Activated CD8-positive, alpha-beta T cell treated with anti-CD3 and anti-CD28 coated beads for 36 hours (primary cell): Measurements from ENCODE around the gene ITLN2. TPM values are rescaled to one million over a fixed set of nuclear protein-coding genes. Genes with fewer than 3 reads are reported as not detected.
"Not testable (repeated sequence)": the region's sequence is repeated elsewhere in the genome, so short reads cannot be mapped to it uniquely, and the experiment has no call there.

Experiments used
- ATAC-seq: fragments of 200-7000 bp; cut with Tn5 transposase; one replicate; pipeline ENCODE4 v1.10.0; 2021; ENCODE audit warnings: mild to moderate bottlenecking, moderate library complexity
- CTCF ChIA-PET: fragments of 350-600 bp; sonication (Branson Sonifier 250); formaldehyde crosslinking; loops from one replicate; lab custom pipeline; 2021; ENCODE audit warnings: antibody characterized with exemption; lab: Charles Lee
- POLR2A ChIA-PET: fragments of 350-600 bp; sonication (Branson Sonifier 250); formaldehyde crosslinking; loops from one replicate; lab custom pipeline; 2021; ENCODE audit warnings: antibody characterized with exemption; lab: Charles Lee
- DNase-seq: peaks from one replicate; pipeline ENCODE4 v3.0.0-alpha.2; 2020
- H3K27ac Mint-ChIP-seq: one replicate; pipeline ENCODE4 v1.8.0; 2021; ENCODE audit warnings: mild to moderate bottlenecking, mixed read lengths
- H3K27me3 Mint-ChIP-seq: one replicate; pipeline ENCODE4 v1.8.0; 2021; ENCODE audit warnings: mixed read lengths
- H3K36me3 Mint-ChIP-seq: one replicate; pipeline ENCODE4 v1.8.0; 2021; ENCODE audit warnings: low read depth, mixed read lengths
- H3K4me1 Mint-ChIP-seq: one replicate; pipeline ENCODE4 v1.8.0; 2021; ENCODE audit warnings: low read depth, mixed read lengths
- H3K4me3 Mint-ChIP-seq: one replicate; pipeline ENCODE4 v1.8.0; 2021; ENCODE audit warnings: mild to moderate bottlenecking, moderate library complexity, mixed read lengths
- H3K9me3 Mint-ChIP-seq: one replicate; pipeline ENCODE4 v1.8.0; 2021; ENCODE audit warnings: mixed read lengths
- CTCF ChIP-seq: fragments of 200-600 bp; IDR thresholded peaks from one replicate; pipeline ENCODE4 v1.8.0; 2022; ENCODE audit warnings: antibody characterized with exemption, mild to moderate bottlenecking
- intact Hi-C: fragments of 100-400 bp; cut with micrococcal nuclease; formaldehyde crosslinking; loops from one replicate; pipeline ENCODE4 v1.10.0; 2022
- total RNA-seq, 2 experiments: library from RNA; stranded (reverse); gene quantifications; one replicate each; pipeline ENCODE4 v1.2.3, GENCODE V29; 2021

Gene ITLN2
- total RNA-seq, 2 experiments from 2014 or later, result not detected

- ChIA-PET POLR2A (no interaction called here), CTCF (no interaction called here)
- H3K27me3 Mint-ChIP-seq, result peaks cover 2% of the 10 kb centered on the region
- ATAC-seq, result no peak
- no peak overlapping the region for H3K4me3 Mint-ChIP-seq
- no peak overlapping the region for H3K27ac Mint-ChIP-seq
- no peak for TF ChIP-seq CTCF
- H3K36me3 Mint-ChIP-seq, result no peaks in the 10 kb centered on the region
- no peak for DNase-seq
- intact Hi-C loops, result no loop called here
- no peaks in the 10 kb centered on the region for H3K9me3 Mint-ChIP-seq
- H3K4me1 Mint-ChIP-seq, result no peaks in the 10 kb centered on the region
Observed at GRCh38 chr1:160901768-160902167, 52.8 kb downstream of the ITLN2 start.

- CTCF ChIA-PET, H3K36me3 Mint-ChIP-seq, H3K4me1 Mint-ChIP-seq, intact Hi-C loops, ATAC-seq, H3K27ac Mint-ChIP-seq, POLR2A ChIA-PET, H3K9me3 Mint-ChIP-seq, DNase-seq, H3K27me3 Mint-ChIP-seq, H3K4me3 Mint-ChIP-seq: not testable (repeated sequence)
Observed at GRCh38 chr1:160900683-160901082, 53.9 kb downstream of the ITLN2 start.

Other genes with a start within 250 kb of the ITLN2 start
- gene CD48, start 243.0 kb downstream of the ITLN2 start, total RNA-seq, result 100 to 1,000 TPM; 379 to 388 TPM
- 10 to 100 TPM; 90.0 to 93.5 TPM for gene SLAMF7, start 215.6 kb downstream of the ITLN2 start, total RNA-seq
- 10 to 100 TPM; 19.1 to 19.5 TPM for gene LY9, start 158.6 kb downstream of the ITLN2 start, total RNA-seq
- gene CD244, start 91.9 kb downstream of the ITLN2 start, total RNA-seq, result 1 to 10 TPM; 1.4 to 1.8 TPM
- gene ITLN1, start 69.6 kb downstream of the ITLN2 start, total RNA-seq, result not detected
- gene F11R, start 66.3 kb upstream of the ITLN2 start, total RNA-seq, result 10 to 100 TPM; 19.0 to 20.9 TPM
- 10 to 100 TPM; 70.8 to 78.7 TPM for gene TSTD1, start 84.2 kb upstream of the ITLN2 start, total RNA-seq
- 10 to 100 TPM; 50.0 to 52.1 TPM for gene USF1, start 91.2 kb upstream of the ITLN2 start, total RNA-seq
- 100 to 1,000 TPM; 174 to 175 TPM for gene ARHGAP30, start 115.1 kb upstream of the ITLN2 start, total RNA-seq
- gene NECTIN4, start 134.7 kb upstream of the ITLN2 start, total RNA-seq, result not detected
- under 1 TPM in 1 of 2 experiments, not detected in 1; 0.43 TPM for gene KLHDC9, start 143.6 kb upstream of the ITLN2 start, total RNA-seq
- 100 to 1,000 TPM; 137 to 144 TPM for gene PFDN2, start 163.2 kb upstream of the ITLN2 start, total RNA-seq
- 10 to 100 TPM; 38.5 to 40.0 TPM for gene NIT1, start 163.3 kb upstream of the ITLN2 start, total RNA-seq
- gene DEDD, start 177.9 kb upstream of the ITLN2 start, total RNA-seq, result 10 to 100 TPM; 30.4 to 37.0 TPM
- gene UFC1, start 199.2 kb upstream of the ITLN2 start, total RNA-seq, result 10 to 100 TPM; 81.2 to 84.1 TPM
- 10 to 100 TPM; 24.4 to 26.7 TPM for gene USP21, start 204.7 kb upstream of the ITLN2 start, total RNA-seq
- 10 to 100 TPM; 24.4 to 24.9 TPM for gene PPOX, start 211.6 kb upstream of the ITLN2 start, total RNA-seq
- 10 to 100 TPM; 39.9 to 40.8 TPM for gene B4GALT3, start 222.7 kb upstream of the ITLN2 start, total RNA-seq
- 1 to 10 TPM; 1.1 to 1.8 TPM for gene ADAMTS4, start 244.2 kb upstream of the ITLN2 start, total RNA-seq
- 10 to 100 TPM; 85.9 to 97.1 TPM for gene NDUFS2, start 247.6 kb upstream of the ITLN2 start, total RNA-seq